Testis (tissue), 3 donors: ENCODE results near the gene CHCHD5. TPM values are rescaled to one million over a fixed set of nuclear protein-coding genes. Genes with fewer than 3 reads are reported as not detected.

Experiments
- polyA plus RNA-seq: library from polyadenylated mRNA; stranded (reverse); fragments of 350-450 nt; fragmentation: Illumina TruSeq; extraction: RNeasy Lipid Tissue Mini Kit (QIAGEN cat#74804); gene quantifications from one replicate; pipeline ENCODE4 v1.2.3, GENCODE V29; 2014; ENCODE audit warnings: low read depth, low replicate concordance; ENCODE audit not compliant: insufficient read depth
- small RNA-seq, 2 donors: library from RNA; depleted of rRNA; stranded (forward); fragments of <200 nt; gene quantifications; one replicate each; pipeline ENCODE3, GENCODE V24; 2016
- total RNA-seq, 2 donors: library from RNA; depleted of rRNA; stranded (reverse); fragments of >200 nt; gene quantifications; one replicate each; pipeline ENCODE4 v1.2.3, GENCODE V29; 2016

CHCHD5 gene
- total and polyA plus RNA-seq, 3 donors from 2014 or later: 49.0 to 98.9 (median 51.3) TPM

Small RNAs within 50 kb of the gene (small RNA-seq; reads per million reads assigned to genes)
- gene RF00019: 0 reads per million in 2 donors

Other genes with a start within 250 kb of the CHCHD5 start
- gene RGPD8, start 151.0 kb upstream of the CHCHD5 start, total RNA-seq: 10 to 100 TPM; 33.0 to 57.2 TPM
- 28.0 TPM for gene RGPD8, start 151.0 kb upstream of the CHCHD5 start, polyA plus RNA-seq
- 10 to 100 TPM; 11.4 to 14.3 TPM for gene TTL, start 102.5 kb upstream of the CHCHD5 start, total RNA-seq
- gene TTL, start 102.5 kb upstream of the CHCHD5 start, polyA plus RNA-seq: 12.2 TPM
- gene POLR1B, start 42.1 kb upstream of the CHCHD5 start, total RNA-seq: 10 to 100 TPM; 26.9 to 29.8 TPM
- gene POLR1B, start 42.1 kb upstream of the CHCHD5 start, polyA plus RNA-seq: 59.2 TPM
- 10 to 100 TPM; 38.7 to 47.8 TPM for gene SLC20A1, start 61.3 kb downstream of the CHCHD5 start, total RNA-seq
- 30.2 TPM for gene SLC20A1, start 61.3 kb downstream of the CHCHD5 start, polyA plus RNA-seq
- gene NT5DC4, start 136.4 kb downstream of the CHCHD5 start, total RNA-seq: 1 to 10 TPM; 2.8 to 2.9 TPM
- 4.2 TPM for gene NT5DC4, start 136.4 kb downstream of the CHCHD5 start, polyA plus RNA-seq
- gene CKAP2L, start 180.0 kb downstream of the CHCHD5 start, total RNA-seq: 10 to 100 TPM in 1 of 2 donors, 1 to 10 TPM in 1; 7.1 to 11.0 TPM
- gene CKAP2L, start 180.0 kb downstream of the CHCHD5 start, polyA plus RNA-seq: 9.5 TPM
- 10 to 100 TPM; 21.4 to 36.5 TPM for gene IL1A, start 199.9 kb downstream of the CHCHD5 start, total RNA-seq
- 15.8 TPM for gene IL1A, start 199.9 kb downstream of the CHCHD5 start, polyA plus RNA-seq